Activated CD8-positive, alpha-beta memory T cell treated with anti-CD3 and anti-CD28 coated beads, Interleukin-2, amount 10 ng/mL, durations not matched to agents 7 days and 5 days (primary cell): ENCODE measurements around the gene CADM1. TPM values are rescaled to one million over a fixed set of nuclear protein-coding genes. Genes with fewer than 3 reads are reported as not detected.

Source experiments
- ATAC-seq: fragments of 150-1000 bp; cut with Tn5 transposase; one replicate; pipeline ENCODE4 v1.10.0; 2021; ENCODE audit warnings: moderate library complexity
- CTCF ChIA-PET: fragments of 350-600 bp; sonication (Branson Sonifier 250); formaldehyde crosslinking; loops from one replicate; lab custom pipeline; 2021; ENCODE audit warnings: antibody characterized with exemption; lab: Charles Lee
- DNase-seq: peaks from one replicate; pipeline ENCODE4 v3.0.0-alpha.2; 2020
- H3K27ac Mint-ChIP-seq: one replicate; pipeline ENCODE4 v1.8.0; 2021; ENCODE audit warnings: mild to moderate bottlenecking, mixed read lengths
- H3K27me3 Mint-ChIP-seq: one replicate; pipeline ENCODE4 v1.8.0; 2021; ENCODE audit warnings: mixed read lengths
- H3K36me3 Mint-ChIP-seq: one replicate; pipeline ENCODE4 v1.8.0; 2021; ENCODE audit warnings: mild to moderate bottlenecking, mixed read lengths
- H3K4me1 Mint-ChIP-seq: one replicate; pipeline ENCODE4 v1.8.0; 2021; ENCODE audit warnings: mixed read lengths
- H3K4me3 Mint-ChIP-seq: one replicate; pipeline ENCODE4 v1.8.0; 2021; ENCODE audit warnings: mild to moderate bottlenecking, moderate library complexity, mixed read lengths
- H3K9me3 Mint-ChIP-seq: one replicate; pipeline ENCODE4 v1.8.0; 2022; ENCODE audit warnings: low read depth, mixed read lengths
- total RNA-seq, 2 experiments: library from RNA; stranded (reverse); gene quantifications; one replicate each; pipeline ENCODE4 v1.2.3, GENCODE V29; 2021

CADM1 gene
- total RNA-seq, 2 experiments from 2014 or later = 0.76 to 1.2 TPM

DNA sequence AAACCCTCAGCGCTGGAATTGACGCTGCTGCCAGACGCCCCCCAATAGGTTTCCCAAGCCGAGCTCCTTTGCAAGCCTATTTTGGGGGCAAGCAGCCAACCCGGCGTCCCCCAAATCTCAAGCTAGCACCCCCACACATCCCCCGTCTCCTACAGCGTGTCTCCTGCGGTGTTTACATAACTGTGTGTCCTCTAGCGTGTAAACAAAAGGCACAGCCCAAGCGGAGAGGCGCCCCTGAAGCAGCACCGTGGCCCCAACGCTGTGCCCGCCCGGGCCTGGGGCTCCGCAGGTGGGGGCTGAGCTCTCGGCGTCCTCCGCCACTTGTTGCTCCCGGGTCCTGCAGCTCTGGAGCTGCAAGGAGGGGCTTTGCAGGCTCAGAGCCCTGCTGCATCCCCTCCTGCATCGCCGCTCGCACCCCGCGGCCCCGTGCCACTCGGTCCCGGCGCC lies 1.6 kb downstream of the CADM1 start:
- Mint-ChIP-seq H3K27ac (no peak overlapping the region), H3K27me3 (peaks cover 32% of the 10 kb centered on the region), H3K4me1 (peaks cover 5% of the 10 kb centered on the region), H3K9me3 (no peaks in the 10 kb centered on the region), H3K4me3 (no peak overlapping the region), H3K36me3 (no peaks in the 10 kb centered on the region)
- CTCF ChIA-PET = interaction anchor here (1.9 kb wide), 1 partner anchor 168 kb away, joined by 9 read pairs; no protein-coding TSS in a partner anchor
- DNase-seq (no peak), ATAC-seq (no peak)

DNA sequence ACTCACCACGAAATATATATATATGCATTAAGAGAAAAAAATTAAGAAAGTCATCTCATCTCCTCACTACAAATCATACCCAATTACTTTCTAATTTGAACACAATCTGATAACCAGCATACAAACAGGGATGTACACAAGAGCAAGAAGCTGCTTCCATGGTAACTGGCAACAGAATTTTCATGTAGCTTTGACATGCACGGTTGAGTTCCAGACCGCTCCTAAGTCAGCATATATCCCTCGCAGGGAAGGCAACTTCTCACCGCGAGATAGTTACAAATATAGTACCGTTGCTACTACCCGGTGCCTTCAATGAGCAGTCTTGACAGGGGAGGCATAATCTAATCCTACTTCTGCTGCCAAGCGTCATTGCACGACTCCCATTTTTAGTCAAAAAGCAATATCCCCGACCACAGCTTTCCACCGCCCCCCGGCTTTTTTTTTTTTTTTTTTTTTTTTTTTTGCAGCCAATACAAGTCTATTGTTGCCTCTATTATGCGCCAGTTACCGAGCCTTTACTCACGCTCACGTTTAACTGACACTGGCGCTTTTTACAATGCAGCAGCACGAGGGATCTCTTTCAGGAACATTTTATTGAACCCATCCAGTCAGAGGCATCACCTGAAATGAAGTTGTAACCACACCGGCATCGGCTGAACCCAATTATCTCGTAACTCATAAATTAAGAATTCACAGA lies 2.2 kb downstream of the CADM1 start:
- Mint-ChIP-seq H3K36me3 (no peaks in the 10 kb centered on the region), H3K27me3 (peaks cover 32% of the 10 kb centered on the region), H3K9me3 (no peaks in the 10 kb centered on the region), H3K27ac (no peak overlapping the region), H3K4me3 (no peak overlapping the region), H3K4me1 (peaks cover 5% of the 10 kb centered on the region)
- DNase-seq (no peak), ATAC-seq (no peak)
- CTCF ChIA-PET = interaction anchor here (1.9 kb wide), 1 partner anchor 168 kb away, joined by 9 read pairs; no protein-coding TSS in a partner anchor

DNA sequence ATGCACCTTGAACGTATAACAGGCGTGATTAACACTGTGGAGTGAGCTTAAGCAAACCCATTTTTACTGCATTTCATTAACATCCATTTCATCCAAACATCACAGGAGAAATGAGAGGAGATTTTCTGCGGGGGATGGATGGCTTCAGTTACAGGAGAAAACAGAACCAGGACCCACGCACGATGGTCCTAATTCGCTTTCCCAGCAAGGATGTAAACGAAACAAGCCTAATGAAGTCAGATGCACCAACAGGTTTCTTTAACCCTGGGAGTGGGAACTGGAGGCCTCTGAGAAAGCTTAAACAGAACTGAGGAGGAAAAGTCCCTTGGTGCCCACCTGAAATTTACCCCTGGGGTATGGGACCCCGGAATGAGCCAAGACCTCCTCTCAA lies 2.7 kb downstream of the CADM1 start:
- Mint-ChIP-seq H3K36me3 (no peaks in the 10 kb centered on the region), H3K4me1 (peaks cover 5% of the 10 kb centered on the region), H3K27ac (no peak overlapping the region), H3K4me3 (no peak overlapping the region), H3K9me3 (no peaks in the 10 kb centered on the region), H3K27me3 (peaks cover 33% of the 10 kb centered on the region)
- CTCF ChIA-PET = interaction anchor here (0.6 to 1.9 kb wide), 2 partner anchors 167 to 342 kb away, joined by 3 to 9 read pairs; no protein-coding TSS in a partner anchor
- DNase-seq = no peak
- no peak for ATAC-seq

DNA sequence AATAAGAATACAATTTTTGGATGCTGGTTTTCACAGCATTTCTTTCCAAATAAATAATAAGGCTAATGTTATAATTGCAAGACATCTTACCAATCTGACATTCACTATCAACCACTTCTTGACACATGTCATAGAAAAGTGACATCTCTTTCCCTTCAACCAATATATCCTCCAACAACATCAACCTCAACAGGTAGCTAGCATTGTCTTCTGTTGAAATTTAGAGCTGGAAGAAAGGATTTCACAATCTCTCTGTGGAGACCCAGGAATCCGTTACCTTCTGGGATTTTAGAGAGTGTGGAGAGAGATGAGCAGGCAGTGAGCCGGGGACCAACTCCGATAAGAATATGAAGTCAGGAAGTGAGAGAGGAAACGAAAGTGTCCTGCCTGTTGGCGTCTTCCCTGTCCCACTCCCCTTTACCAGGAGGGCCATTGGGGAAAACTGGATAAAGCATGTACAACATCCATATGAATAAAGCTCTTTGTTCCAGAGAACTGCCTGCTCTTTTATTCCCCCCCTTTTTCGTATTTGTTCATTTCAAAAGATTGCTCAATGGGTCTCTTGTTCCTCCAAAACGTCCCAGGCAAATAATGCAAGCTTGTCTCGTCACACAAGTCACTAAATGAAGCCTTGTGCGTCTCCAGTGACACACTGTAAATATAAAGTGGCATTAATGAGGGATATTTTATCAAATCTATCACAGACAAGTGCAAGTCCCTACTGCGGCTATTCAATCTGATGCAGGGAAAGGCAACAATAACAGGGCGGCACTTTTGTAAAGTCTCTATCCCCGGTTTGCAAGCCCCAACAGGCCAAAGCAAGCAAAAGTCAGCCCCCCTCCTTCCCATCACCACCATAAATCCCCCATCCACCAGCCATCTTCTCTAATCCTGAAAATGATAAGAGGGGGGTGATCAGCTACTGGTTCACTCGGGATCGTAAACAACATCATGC lies 3.4 kb downstream of the CADM1 start:
- no peak for DNase-seq
- CTCF ChIA-PET = interaction anchor here (0.6 kb wide), 1 partner anchor 341 kb away, joined by 3 read pairs; no protein-coding TSS in a partner anchor
- peaks cover 5% of the 10 kb centered on the region for H3K4me1 Mint-ChIP-seq
- no peaks in the 10 kb centered on the region for H3K9me3 Mint-ChIP-seq
- no peak overlapping the region for H3K4me3 Mint-ChIP-seq
- peaks cover 35% of the 10 kb centered on the region for H3K27me3 Mint-ChIP-seq
- H3K36me3 Mint-ChIP-seq = no peaks in the 10 kb centered on the region
- no peak overlapping the region for H3K27ac Mint-ChIP-seq
- ATAC-seq = no peak

GRCh38 chr11:115499891-115500290 lies 4.3 kb downstream of the CADM1 start:
- Mint-ChIP-seq H3K9me3 (no peaks in the 10 kb centered on the region), H3K27me3 (peaks cover 33% of the 10 kb centered on the region), H3K4me3 (no peak overlapping the region), H3K36me3 (no peaks in the 10 kb centered on the region), H3K4me1 (peaks cover 5% of the 10 kb centered on the region), H3K27ac (no peak overlapping the region)
- no peak for DNase-seq
- CTCF ChIA-PET = no interaction called here
- no peak for ATAC-seq

GRCh38 chr11:115499241-115499799 lies 4.9 kb downstream of the CADM1 start:
- CTCF ChIA-PET = no interaction called here
- Mint-ChIP-seq H3K27ac (no peak overlapping the region), H3K9me3 (no peaks in the 10 kb centered on the region), H3K27me3 (peaks cover 29% of the 10 kb centered on the region), H3K36me3 (no peaks in the 10 kb centered on the region), H3K4me3 (no peak overlapping the region), H3K4me1 (peaks cover 2% of the 10 kb centered on the region)
- no peak for DNase-seq
- ATAC-seq = no peak

- H3K4me1 Mint-ChIP-seq = no peaks in the 10 kb centered on the region
- H3K4me3 Mint-ChIP-seq = no peak overlapping the region
- no peak for ATAC-seq
- no peak for DNase-seq
- H3K36me3 Mint-ChIP-seq = no peaks in the 10 kb centered on the region
- CTCF ChIA-PET = no interaction called here
- no peak overlapping the region for H3K27ac Mint-ChIP-seq
- H3K9me3 Mint-ChIP-seq = no peaks in the 10 kb centered on the region
- peaks cover 23% of the 10 kb centered on the region for H3K27me3 Mint-ChIP-seq
These were observed 5.9 kb downstream of the CADM1 start for GRCh38 chr11:115498354-115498753.

GRCh38 chr11:115497303-115497702 lies 6.9 kb downstream of the CADM1 start:
- Mint-ChIP-seq H3K4me3 (no peak overlapping the region), H3K27ac (no peak overlapping the region), H3K27me3 (peaks cover 23% of the 10 kb centered on the region), H3K36me3 (no peaks in the 10 kb centered on the region), H3K9me3 (no peaks in the 10 kb centered on the region), H3K4me1 (no peaks in the 10 kb centered on the region)
- CTCF ChIA-PET = no interaction called here
- DNase-seq = no peak
- ATAC-seq = no peak

GRCh38 chr11:115496892-115497291 lies 7.3 kb downstream of the CADM1 start:
- CTCF ChIA-PET = no interaction called here
- DNase-seq = no peak
- H3K36me3 Mint-ChIP-seq = no peaks in the 10 kb centered on the region
- H3K27me3 Mint-ChIP-seq = peaks cover 23% of the 10 kb centered on the region
- no peaks in the 10 kb centered on the region for H3K4me1 Mint-ChIP-seq
- H3K27ac Mint-ChIP-seq = no peak overlapping the region
- ATAC-seq = no peak
- H3K9me3 Mint-ChIP-seq = no peaks in the 10 kb centered on the region
- H3K4me3 Mint-ChIP-seq = no peak overlapping the region

DNA sequence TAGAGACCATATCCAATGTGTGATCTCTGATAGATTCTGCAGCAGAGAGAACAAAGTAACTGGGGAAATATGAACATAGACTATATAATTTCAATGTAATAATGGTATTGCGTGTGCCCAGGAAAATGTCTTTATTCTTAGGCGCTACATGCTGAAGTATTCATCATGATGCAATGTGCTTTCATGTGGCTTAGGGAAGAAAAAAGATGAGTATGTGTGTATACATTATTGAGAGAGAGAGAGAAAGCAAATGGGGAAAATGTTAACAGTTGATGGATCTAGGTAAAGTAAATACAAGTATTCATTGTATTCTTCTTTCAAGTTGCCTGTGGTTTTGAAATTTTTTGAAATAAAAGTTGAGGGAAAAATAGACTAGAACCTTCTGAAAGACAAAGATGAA lies 10.3 kb downstream of the CADM1 start:
- H3K27me3 Mint-ChIP-seq = peaks cover 23% of the 10 kb centered on the region
- H3K4me3 Mint-ChIP-seq = no peak overlapping the region

DNA sequence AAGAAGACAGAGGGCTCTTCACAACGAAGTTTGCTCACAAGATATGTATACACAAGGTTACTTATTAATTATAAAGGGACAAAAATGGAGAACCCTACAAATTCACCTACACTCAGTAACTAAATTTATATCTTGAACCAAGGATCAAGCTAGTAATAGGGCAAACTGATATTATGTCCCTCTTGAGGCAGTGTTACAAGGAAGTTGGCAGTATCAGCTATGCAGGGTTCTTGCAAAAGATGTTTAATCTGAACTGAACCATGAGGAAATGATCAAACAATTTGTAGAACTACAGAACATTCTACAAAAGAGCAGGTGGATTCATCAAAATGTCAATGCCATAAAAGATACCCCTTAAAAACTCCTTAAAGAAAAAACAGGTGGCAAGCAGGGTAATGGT lies 10.7 kb downstream of the CADM1 start:
- ATAC-seq (no peak), DNase-seq (no peak)
- CTCF ChIA-PET = no interaction called here
- Mint-ChIP-seq H3K36me3 (no peaks in the 10 kb centered on the region), H3K4me3 (no peak overlapping the region), H3K27me3 (peaks cover 21% of the 10 kb centered on the region), H3K9me3 (peaks cover 2% of the 10 kb centered on the region), H3K27ac (no peak overlapping the region), H3K4me1 (no peaks in the 10 kb centered on the region)

More for the DNA sequence above, 10.3 kb downstream of the CADM1 start:
- H3K9me3 Mint-ChIP-seq = peaks cover 2% of the 10 kb centered on the region
- CTCF ChIA-PET = no interaction called here
- H3K4me1 Mint-ChIP-seq = no peaks in the 10 kb centered on the region
- no peaks in the 10 kb centered on the region for H3K36me3 Mint-ChIP-seq
- no peak overlapping the region for H3K27ac Mint-ChIP-seq
- ATAC-seq (no peak), DNase-seq (no peak)

DNA sequence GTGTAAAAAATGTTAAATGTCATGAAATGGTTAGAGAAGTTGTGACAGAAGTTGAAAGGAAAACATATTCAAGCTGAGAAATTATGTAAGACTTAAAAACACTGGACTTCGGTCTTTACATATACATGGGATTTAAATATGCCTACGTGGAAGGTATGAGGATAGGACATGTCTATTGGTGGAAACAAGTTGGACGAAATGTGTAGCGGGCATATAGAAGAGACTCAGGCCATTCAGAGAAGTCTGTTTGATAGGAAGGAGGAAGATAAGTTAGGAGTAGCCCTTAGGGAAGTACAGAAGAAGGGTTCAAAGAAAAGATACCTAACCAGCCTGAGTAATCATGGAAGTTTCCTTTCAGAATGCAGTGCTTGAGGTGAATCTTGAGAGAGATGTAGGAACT lies 14.7 kb downstream of the CADM1 start:
- Mint-ChIP-seq H3K36me3 (no peaks in the 10 kb centered on the region), H3K9me3 (peaks cover 2% of the 10 kb centered on the region), H3K27me3 (peaks cover 5% of the 10 kb centered on the region), H3K4me1 (no peaks in the 10 kb centered on the region), H3K4me3 (no peak overlapping the region), H3K27ac (no peak overlapping the region)
- CTCF ChIA-PET = no interaction called here
- DNase-seq (no peak), ATAC-seq (no peak)

DNA sequence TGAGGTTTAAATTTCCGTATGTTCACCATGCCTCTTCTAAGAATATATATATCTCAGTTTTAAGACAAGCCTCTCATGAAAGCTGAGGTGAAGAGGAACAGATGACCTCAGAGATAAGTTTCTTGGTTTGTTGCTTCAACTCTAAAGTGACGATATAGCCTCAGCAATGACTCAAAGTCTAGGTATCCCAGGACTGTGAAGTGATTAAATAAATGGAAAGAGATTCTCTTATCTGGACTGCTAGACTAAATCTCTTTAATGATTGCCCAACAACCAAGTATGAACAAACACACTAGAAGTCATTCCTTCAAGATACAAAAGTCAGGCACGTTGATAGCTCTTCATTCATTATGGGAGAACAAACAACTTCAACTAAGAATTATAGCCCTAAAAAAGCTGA lies 15.3 kb downstream of the CADM1 start:
- CTCF ChIA-PET = no interaction called here
- DNase-seq (no peak), ATAC-seq (no peak)
- H3K4me3 Mint-ChIP-seq = no peak overlapping the region
- no peaks in the 10 kb centered on the region for H3K36me3 Mint-ChIP-seq
- peaks cover 2% of the 10 kb centered on the region for H3K9me3 Mint-ChIP-seq
- H3K4me1 Mint-ChIP-seq = no peaks in the 10 kb centered on the region
- H3K27ac Mint-ChIP-seq = no peak overlapping the region
- H3K27me3 Mint-ChIP-seq = peaks cover 5% of the 10 kb centered on the region
